NCI-H82 (cell line): ENCODE data around the gene NMNAT2.

Source experiments
- DNase-seq: peaks from one replicate; lab custom pipeline; 2025; lab: John Stamatoyannopoulos, UW

The NMNAT2 gene

GRCh38 chr1:183212870-183213269 is 205.3 kb downstream of the NMNAT2 start:
- no peak for DNase-seq

GRCh38 chr1:183210681-183211080 is 207.5 kb downstream of the NMNAT2 start:
- DNase-seq = peak; percentile 20

DNA sequence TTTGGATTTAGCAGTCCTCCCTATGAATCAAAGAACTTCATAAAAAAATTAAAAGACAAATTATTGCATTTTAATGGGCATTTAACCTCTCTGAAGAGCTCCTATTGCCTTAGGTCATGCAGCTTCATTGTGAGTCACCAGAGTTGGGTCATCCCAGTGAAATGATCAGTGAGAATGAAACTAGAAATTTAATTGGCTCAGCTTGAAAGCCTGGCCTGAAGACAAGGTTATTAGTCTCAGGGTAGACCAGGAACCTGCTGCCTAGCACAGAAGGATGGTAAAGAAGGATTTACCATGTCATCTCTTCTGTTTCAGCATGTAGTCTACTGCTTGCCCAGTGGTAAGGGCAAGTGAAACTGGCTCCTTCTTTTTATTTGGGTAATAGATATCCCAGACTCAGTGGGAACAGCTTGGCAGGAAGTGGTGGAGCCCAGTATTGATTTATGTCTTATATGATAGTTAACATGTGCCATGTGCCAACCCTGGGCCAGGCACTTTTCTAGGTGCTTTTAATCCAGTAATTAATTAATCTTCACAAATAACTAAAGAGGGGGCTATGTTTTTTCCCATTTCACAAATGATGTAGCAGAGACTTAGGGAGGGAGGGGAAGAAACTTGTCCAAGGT is 208.5 kb downstream of the NMNAT2 start:
- peak; percentile 34 for DNase-seq

GRCh38 chr1:183206538-183207122 is 211.6 kb downstream of the NMNAT2 start:
- DNase-seq = no peak

DNA sequence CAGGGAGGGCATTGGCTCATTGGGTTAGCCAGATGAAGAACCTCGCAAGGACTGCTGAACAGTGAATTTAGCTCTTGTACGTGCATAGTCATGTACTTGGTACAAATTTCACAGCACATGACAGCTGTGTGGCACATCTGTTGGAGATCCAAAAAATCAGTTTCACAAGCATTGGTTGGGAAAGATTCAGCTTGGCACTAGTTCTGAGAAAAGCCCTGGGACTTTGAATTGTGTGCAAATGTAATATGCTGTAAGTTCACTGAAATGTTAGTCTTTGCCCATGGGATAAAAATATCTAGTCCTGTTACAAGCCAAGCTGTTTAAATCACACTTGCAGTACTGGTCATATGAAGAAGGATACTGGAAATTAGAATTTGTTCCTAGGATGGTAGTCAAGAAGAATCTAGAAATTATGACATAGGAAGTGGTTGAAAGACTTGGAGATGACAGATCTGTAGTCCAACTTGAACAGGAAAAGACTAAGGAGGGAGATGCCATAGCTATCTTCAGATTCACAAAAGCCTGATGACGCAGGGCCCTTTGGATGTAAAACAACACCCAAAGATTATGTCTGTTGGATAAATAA is 212.9 kb downstream of the NMNAT2 start:
- no peak for DNase-seq

DNA sequence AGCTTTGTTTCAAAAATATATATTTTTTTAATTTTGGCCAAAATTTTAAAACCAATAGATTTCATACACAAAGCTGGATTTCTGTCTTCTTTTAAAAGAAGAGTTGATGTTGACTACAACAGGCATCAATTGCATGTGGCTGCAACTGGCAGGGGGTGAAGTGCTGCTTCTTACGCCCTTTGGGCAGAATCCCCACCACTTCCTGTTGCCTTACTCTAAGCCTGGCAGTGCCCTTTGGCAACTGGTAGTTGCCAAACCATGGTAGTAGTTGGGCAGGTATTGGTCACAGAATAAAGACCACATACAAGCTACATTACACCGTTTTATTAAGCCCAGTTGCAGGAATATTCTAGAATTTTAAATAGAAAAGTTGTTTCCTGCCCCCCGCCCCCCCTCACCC is 215.1 kb downstream of the NMNAT2 start:
- no peak for DNase-seq

- DNase-seq = no peak
Measured at GRCh38 chr1:183200451-183200850, 217.7 kb downstream of the NMNAT2 start.

GRCh38 chr1:183199304-183199703 is 218.9 kb downstream of the NMNAT2 start:
- no peak for DNase-seq

- DNase-seq = no peak
Measured at GRCh38 chr1:183198463-183198862, 219.7 kb downstream of the NMNAT2 start.
